HG03039 (cell line): ENCODE data around the gene TEX2.

Experiments
- ATAC-seq: cut with Tn5 transposase; IDR thresholded peaks from one replicate; pipeline ENCODE4 v1.9.1; 2021; ENCODE audit warnings: mild to moderate bottlenecking, moderate library complexity; ENCODE audit not compliant: unreplicated experiment

Gene TEX2

DNA sequence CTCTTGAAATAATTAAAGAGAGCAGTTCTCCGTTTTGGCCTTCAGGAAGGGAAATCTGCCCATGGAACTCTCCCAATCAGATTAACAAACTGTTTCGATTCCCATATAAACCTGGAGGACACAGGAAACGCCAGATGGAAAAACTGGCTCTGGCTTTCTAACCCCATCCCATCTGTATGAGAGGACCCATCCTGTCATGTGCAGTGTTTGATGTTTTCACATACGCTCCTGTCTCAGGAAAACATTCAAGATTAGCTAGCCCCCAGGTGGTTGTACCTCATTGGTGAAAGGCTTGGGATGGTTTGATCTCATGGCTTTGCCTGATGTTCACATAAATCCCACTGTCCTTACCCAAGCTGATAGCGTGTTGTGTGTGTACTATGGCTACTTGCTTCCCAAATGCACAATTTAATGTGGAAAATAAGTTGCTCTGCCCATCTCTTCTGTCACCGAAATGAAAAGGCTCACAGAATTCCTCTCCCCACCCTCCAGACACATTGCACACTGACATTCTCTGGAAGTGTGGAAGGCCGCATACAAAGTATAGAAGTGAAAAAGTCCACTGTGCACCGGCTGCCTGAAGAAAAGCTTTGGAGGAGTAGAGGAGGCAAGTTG is 114.9 kb downstream of the TEX2 start:
- no peak for ATAC-seq

DNA sequence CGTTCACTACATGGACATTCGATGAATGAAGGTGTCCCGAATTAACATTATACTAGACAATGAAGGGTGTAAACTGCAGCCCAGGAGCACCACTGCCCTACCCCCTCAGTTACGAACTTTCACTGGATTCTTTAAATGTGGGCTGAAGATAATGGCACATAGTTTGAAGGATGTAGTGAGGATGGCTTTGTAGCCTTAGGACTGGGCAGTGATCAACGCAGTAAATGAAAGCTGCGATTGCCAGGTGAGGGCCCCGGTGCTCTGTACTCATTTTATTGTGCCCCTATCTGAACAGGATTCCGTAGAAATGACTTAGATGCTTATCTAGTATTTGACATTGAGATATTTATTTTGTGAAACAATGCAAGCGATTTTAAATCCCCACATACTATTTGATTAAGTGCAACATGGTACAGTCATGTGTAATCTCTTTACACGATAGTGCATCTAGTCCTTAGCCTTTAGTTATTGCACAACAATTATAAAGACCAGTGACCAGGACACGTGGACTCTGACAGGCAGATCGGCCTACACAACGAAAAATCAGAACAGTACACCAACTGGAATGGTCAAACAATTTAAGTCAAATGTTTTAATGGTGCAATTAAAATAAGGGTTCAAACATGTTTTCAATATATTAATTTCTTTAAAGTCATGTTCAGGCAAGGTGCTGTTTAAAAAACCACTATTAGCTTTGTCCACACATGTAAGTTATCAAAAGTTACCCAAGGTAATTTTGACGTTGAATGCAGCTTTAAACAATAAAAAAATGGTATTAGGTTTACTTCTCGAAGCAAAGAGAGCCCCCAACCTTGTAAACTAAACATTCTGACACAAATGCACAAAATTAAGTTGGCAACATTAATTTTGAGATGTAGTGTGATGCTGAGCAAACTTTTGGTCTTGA is 115.7 kb downstream of the TEX2 start:
- no peak for ATAC-seq

DNA sequence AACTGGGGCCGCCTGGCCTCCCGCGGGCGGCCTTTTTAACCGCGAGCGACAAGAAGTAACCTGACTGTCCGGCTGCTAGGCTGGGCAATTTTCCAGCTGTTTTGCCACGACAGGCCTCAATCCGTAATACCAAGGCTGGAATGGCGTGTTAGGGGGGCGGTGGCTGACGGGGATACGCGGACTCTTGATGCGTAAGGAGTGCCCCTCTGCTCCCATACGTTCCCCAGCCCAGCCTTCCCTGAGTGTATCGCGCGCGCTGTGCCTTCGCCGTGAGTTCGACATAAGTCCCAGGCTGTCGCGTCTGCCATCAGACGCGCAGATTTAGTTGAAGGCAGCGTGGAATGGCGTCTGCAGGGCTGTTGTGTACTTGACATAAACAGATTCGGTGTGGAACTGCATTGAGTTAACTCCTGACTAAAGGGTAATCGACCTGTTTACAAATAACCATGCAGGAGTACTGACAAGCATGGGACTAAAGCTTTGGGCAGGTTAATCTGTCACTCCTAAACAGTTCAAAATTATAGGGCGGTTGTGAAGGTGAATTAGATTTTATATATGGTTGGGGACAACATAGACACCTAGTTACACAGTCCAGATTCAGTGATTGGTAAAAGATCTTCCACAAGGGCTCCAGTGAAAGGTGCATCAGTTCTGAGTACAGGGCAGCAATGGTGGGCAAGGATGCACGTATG is 116.5 kb downstream of the TEX2 start:
- peak; percentile 7 for ATAC-seq

DNA sequence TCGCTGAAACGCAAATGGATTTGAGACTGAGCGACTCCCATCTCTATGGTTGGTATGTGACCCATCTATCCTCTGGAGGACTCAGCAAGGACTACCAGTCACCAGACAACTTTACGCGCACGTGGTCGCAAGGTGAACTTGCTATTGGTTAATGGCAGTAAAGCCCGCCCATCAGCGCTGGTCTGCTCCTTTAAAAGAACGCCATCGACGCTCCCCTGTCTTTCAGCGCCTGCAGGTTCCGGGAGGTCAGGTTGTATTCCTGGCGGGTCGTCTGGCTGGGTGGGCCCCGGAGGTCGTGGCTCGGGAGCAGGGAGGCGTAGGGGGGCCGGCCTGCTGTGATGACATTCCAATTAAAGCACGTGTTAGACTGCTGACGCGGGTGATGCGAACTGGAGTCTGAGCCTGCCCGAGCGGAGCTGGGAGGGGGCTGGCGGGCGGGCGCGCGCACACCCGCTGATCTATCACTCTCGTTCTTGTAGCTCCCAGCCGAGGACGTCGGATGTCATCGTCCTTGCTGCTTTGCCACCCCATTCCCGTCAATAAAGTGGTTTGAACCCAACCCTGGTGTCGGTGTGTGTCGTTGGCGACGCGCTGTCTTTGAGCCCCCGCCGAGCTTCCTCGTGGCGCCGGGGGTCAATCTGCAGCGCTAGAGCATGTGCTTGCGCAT is 117.2 kb downstream of the TEX2 start:
- peak; percentile 91 for ATAC-seq

DNA sequence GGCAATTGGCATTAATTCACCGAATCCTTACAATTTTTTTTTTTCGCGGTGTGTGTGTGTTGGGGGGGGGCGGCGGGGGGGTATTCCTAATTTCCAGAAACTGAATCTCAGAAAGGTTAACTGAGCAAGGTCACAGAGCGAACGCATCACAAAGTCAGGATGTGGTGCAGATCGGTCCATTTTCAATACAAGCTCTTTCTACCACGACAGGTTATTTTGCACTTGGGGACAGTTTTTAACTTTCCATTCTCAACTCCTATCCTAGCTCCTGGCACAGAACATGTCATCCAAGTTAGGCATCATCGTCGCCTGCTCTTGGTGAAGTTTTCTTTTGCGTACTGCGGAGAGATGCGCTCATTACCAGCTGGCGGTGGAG is 117.7 kb downstream of the TEX2 start:
- no peak for ATAC-seq

DNA sequence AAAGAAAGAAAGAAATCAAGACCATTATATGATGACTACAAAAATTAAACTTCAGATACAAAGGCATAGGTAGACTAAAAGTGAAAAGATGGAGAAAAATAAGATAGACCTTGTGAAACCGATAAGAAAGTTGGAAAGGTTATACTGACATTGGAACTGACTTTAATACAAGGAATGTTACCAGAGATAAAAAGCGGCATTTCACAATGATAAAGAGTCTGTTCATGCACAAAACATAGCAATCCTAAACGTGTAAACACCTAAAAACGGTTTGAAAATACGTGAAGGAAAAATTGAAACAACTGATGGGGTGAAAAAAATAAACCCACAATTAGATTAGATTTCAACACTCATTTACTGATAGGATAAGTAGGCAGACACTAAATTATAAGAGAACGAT is 123.5 kb downstream of the TEX2 start:
- ATAC-seq, result no peak

DNA sequence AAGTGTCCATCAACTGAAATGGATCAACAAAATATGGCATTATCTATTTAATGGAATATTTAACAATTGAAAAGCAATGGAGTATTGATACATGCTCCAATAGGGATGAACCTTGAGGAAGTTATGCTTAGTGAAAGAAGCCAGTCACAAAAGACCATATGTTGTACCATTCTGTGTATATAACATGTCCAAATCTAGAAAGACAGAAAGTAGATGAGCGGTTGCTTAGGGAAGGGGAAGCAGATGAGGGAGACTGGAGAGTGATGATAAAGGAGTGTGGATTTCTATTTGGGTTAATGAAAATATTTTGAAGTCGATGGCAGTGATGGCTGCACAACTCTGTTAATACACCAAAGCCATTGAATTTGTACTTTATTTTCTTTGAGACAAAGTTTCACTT is 124.6 kb downstream of the TEX2 start:
- ATAC-seq, result no peak

DNA sequence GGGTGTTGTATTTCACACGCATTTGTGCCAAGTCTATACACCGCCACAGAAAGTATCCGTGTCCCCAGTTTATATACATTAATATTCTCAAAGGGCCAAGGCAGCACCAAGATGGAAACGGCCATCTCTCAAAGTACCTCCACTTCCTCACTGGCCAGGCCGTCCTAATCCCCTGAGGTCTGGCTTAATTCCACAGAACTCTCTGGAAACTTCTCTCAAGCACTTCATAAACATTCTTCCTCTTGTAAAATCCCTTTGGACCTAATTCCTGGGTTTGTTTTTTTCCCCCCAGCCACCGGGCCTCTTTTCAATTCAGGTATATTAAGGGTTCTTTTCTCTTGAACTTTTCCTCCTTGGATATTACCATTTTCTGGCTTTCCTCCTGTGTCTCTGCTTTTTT is 128.1 kb downstream of the TEX2 start:
- ATAC-seq, result no peak

DNA sequence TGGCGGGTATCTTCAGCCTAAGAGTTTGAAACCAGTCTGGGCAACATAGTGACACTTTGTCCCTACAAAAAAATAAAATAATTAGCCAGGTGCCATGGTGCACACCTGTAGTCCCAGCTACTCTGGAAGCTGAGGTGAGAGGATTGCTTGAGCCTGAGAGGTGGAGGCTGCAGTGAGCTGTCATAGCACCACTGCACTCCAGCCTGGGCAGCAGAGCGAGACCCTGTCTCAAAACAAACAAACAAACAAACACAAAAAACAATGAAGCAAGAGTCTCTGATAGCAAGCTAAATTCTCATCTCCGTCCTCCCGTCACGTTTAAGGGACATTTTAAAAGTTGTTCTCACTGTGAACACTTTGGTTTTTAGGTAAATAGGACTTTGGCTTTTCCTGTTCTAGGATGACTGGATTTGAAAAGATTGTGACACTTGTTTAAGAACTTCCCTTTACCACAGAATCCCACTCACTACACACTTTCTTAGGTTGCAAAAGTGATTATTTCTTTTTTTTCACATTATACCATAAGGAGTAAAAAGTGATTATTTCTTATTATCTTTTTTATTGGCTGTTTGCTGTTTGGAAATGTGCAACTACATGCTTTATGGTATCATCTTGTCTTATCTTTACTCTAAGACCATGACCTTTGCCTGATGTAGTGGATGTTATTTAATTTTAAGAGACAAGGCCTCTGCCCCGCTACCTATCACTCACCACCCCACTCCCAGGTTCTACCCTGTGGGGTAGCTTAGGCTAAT is 128.7 kb downstream of the TEX2 start:
- ATAC-seq, result no peak

DNA sequence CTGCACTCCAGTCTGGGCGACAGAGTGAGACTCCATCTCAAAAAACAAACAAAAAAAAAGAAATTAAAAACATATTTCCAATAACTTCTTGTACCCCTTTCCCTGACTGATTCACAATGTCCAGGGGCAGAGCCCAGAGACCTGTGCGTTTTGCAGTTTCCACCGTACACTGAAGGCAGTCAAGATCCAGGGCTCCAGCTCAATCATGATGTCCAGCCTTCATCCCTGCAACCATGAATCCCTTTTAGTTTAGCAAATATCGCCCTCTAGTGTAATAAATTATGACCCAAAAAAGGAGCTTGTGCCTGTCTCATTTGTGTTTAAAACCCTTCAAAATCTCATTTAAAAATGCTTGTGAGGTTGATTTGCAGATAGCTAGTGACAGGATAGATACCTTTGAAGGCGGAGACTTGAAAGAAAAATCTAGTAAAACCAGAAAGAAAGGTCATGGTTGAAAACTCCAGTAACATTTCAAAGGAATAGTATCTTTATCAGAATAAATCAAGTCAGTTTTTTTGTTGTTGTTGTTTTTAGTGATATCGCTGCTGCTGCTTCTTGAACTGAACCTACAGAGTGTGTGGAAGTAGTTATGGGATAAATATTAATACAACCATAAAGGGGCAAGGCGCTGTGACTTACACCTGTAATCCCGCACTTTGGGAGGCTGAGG is 129.4 kb downstream of the TEX2 start:
- ATAC-seq, result no peak

DNA sequence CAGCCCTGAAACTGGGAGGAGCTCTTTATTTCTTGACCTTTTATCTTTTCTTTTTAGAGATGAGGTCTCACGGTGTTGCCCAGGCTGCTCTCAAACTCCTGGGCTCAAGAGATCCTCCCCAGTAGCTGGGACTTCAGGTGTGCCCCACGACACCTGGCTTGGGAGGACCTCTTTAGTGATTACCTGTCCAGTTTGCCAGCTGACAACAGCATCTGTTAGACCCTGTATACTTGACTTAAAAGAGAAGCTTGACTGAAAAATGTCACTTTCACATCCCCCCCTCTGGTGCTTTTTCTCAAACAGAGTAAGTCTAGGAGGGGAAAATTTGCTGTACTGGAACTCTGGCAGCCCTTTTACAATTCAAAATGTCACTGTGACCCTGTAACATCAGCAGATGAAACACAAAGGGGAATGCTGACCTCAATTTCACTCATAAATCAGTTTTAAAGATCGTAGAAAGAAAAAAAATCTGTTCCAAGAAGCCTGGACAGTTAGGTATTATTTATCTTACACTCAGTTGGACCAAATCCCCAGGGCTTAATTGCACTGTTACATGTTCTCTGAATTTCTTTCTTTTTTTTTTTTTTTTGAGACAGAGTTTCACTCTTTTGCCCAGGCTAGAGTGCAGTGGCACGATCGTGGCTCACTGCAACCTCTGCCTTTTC is 131.3 kb downstream of the TEX2 start:
- ATAC-seq, result no peak

DNA sequence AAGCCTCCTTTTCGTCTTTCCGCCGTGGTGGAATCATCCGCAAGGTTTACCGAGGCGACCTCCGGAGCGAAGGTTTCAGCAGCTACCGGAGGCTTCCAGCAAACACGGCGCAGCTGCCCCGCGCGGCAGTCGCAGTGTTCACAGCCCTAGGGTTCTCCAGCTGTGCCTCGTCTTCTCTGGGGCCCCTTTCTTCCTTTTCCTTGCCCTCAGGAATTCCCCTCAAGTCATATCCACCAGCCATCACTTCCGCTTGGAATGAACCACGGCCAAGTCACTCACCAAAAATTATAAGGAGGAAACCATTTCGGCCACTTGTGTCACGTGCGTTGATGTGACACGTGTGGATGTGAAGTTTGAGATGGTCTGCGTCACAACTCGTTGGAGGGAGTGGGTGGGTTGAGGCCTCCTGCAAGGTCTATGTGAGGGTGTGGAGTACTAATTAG is 132.5 kb downstream of the TEX2 start:
- ATAC-seq, result peak; percentile 12

DNA sequence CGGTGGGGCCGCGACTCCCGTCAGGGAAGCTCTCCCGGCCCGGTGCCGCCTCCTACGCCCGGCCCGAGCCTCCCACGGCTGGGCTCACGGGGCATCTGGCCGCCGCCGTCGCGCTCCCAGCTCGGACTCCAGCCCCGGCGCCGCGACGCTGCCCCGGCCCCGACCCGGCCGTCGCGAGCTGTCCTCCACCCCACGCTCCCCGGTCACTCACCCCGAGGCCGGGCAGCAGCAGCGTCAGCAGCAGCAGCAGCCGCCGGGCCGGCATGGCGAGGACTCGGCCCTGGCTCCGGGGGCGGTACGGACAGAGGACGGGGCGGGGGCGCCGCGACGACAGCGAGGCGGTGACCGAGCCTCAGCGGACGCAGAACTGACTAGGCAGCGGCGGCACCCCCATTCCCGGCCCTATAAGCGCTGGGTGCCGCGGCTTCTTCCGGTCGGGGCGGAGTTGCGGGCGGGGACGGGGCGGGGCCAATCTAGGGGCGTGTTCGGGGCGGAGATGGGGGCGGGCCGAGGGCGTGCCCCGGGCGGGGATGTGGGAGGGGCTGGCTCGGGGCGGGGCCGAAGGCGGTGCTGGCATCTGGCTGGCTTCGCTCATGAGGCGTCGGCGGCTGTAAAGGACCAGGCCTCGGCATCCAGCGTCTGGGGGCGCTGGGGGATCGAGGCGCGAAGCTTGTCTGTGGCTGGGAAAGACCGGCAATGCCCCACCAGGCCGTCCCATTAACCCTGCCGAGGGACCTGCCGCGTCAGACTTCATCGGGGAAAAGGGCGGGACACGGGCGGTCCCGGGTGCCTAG is 133.1 kb downstream of the TEX2 start, which contains the start of gene ERN1:
Gene ERN1 (minus strand): TSS at position 380 of the 794 bp plus-strand sequence. CDS start 115 bp downstream, at position 265.
- peak; percentile 77 for ATAC-seq

DNA sequence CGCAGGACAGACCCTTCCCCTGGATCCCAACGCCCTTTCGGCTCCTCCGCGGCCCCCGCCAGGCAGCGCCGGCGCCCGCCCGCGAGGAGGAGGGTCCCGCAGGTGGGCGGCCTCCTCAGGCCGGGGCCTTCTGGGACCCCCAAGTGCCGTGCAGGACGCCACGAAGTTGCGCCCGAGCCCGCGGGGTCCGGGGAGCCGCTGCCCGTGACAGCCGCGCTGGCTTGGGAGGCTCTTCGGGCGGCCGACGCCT is 133.6 kb downstream of the TEX2 start:
- peak; percentile 4 for ATAC-seq

DNA sequence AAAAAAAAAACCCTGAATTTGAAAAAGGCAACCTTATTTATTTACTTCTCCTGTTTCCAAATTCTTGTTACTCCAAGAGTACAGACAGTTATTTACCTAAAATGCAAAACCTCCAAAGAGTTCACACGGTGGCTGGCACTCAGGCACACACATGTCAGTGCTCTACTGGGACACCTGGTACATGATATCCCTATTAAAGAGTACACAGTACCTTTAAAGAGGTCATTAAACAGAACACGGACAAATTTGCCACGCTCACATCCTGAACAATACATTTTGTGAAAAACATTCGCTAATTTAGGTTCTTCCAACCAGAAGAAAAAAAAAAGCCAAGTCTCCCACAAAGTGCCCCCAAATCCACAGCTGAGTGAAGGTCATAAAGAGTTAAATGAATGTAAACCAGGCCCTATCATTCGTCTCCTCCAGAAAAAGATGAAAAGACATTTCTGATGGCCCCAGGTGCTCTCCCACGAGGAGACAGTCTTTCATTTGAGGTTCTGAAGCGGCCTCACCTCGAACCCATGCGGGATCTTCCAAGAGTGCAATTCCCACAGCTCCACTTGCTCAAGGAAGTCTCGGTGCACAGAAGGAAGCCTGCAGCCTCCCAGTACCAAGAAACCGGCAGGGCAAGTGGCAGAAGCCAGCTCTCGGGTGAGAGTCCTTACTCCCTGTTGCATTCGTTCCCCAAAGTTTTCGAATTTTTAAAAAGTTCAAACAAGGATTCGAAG is 134.1 kb downstream of the TEX2 start:
- no peak for ATAC-seq

DNA sequence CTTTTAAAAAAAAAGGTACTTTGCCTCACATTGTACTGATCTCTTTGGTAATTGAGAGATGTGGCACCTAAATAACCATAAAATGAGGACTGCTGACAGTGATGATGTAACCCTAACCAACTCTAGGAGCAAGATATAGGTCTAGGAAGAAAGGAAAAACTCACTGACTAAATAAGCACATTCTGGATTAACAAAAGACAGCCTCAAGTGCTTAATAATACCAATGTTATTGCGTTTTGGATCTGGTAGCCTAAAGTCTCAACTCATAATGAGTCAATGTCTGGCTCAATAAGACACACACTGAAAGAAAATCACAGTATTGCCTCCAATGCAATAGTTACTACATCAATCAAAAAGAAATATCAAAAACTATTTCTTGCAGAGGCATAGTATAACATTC is 136.1 kb downstream of the TEX2 start:
- no peak for ATAC-seq

DNA sequence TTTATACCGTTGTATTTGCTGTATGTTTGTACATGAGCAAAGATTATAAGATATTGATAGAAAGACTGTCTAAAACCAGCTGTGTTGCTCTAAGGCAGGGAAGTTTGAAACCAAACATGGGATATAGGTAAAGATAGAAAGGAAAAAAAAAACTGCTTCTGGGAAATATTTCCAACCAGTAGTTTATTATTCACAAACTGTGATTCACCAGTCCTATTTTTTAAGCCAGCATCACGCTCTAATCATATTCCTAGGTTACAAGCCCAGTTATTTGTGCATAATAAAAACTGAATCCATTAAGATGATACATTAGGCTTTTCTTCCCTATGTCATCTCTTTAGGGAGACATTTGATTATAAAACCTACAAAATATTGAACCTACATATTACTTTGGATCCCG is 137.1 kb downstream of the TEX2 start:
- ATAC-seq, result no peak

DNA sequence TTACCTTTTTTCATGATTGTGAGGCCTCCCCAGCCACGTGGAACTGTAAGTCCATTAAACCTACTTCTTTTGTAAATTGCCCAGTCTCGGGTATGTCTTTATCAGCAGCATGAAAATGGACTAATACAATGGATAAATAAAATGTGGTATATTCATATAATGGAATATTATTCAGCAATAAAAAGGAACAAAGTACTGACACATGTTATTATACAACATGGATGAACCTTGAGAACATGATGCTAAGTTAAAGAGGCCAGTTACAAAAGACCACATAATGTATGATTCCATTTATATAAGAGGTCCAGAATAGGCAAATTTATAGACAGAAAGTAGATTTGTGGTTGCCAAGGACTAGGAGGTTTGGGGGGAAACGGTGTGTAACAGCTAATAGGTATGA is 138.5 kb downstream of the TEX2 start:
- ATAC-seq, result no peak
